Left lung (tissue), 10 donors: Measurements from ENCODE around the gene FAM193A. TPM values are rescaled to one million over a fixed set of nuclear protein-coding genes. Genes with fewer than 3 reads are reported as not detected.

Experiments used
- ATAC-seq: fragments of 200-7000 bp; cut with Tn5 transposase; one replicate; pipeline ENCODE4 v1.9.1; 2020; ENCODE audit warnings: moderate library complexity
- DNase-seq, 4 donors: peaks; one replicate each; pipeline ENCODE4 v3.0.0-alpha.2; 2013 to 2020
- H3K27ac ChIP-seq, 2 donors: fragments of 200-600 bp; sonication (generic) in 1 of 2; one replicate each; pipeline versions ENCODE4 v1.5.0 to v1.8.0; 2020 to 2021
- H3K27me3 ChIP-seq, 2 donors: fragments of 200-600 bp; sonication (generic) in 1 of 2; one replicate each; pipeline versions ENCODE4 v1.5.0 to v1.8.0; 2020 to 2021
- H3K36me3 ChIP-seq, 2 donors: fragments of 200-600 bp; sonication (generic) in 1 of 2; one replicate each; pipeline versions ENCODE4 v1.5.0 to v1.8.0; 2020 to 2021
- H3K4me1 ChIP-seq, 2 donors: fragments of 200-600 bp; one replicate each; pipeline ENCODE4 v1.8.0; 2021
- H3K4me3 ChIP-seq, 2 donors: fragments of 200-600 bp; sonication (generic) in 1 of 2; one replicate each; pipeline versions ENCODE4 v1.5.0 to v1.8.0; 2020 to 2021; ENCODE audit warnings: mild to moderate bottlenecking in 1 of 2
- H3K9me3 ChIP-seq, 2 donors: fragments of 200-600 bp; sonication (generic) in 1 of 2; one replicate each; pipeline versions ENCODE4 v1.5.0 to v1.8.0; 2020 to 2021
- intact Hi-C, 2 donors: fragments of 100-400 bp; cut with DNase I; formaldehyde crosslinking; loops; one replicate each; pipeline versions ENCODE4 v1.11.2 to v1.14.2; 2022
- polyA plus RNA-seq, 6 donors: library from polyadenylated mRNA; unstranded; fragments of 120-200 nt; gene quantifications; one replicate each; pipeline ENCODE4 v1.2.1, GENCODE V29; 2013; ENCODE audit not compliant: insufficient read length in 6 of 6
- total RNA-seq, 2 donors: library from RNA; stranded (reverse); fragmentation: NEBNext Ultra II Directional; extraction: Animal tissue kit (Norgen Biotek cat#: 25700); gene quantifications; one replicate each; pipeline ENCODE4 v1.2.1, GENCODE V29; 2021
- TF ChIP-seq, protein P1 (sequence below), 2 donors: fragments of 200-600 bp; sonication (generic) in 1 of 2; IDR thresholded peaks; one replicate each; pipeline versions ENCODE4 v1.5.0 to v1.8.0; 2021; ENCODE audit warnings: antibody characterized with exemption in 2 of 2
- donor health status: DM: no; HTN: yes; CAD: no.
- donor health status: DM: no; HTN: no; CAD: no.

The FAM193A gene
- total and polyA plus RNA-seq, 8 donors = 22.3 to 35.9 (median 30.6) TPM

GRCh38 chr4:2621419-2621818, 85.0 kb downstream of the FAM193A start:
- DNase-seq (no peak), ATAC-seq (no peak)
- Histone ChIP-seq H3K36me3 (peaks cover 0 to 15% of the 10 kb centered on the region in 2 donors), H3K9me3 (no peaks in the 10 kb centered on the region), H3K4me3 (no peak overlapping the region), H3K27ac (no peak overlapping the region), H3K4me1 (no peaks in the 10 kb centered on the region), H3K27me3 (no peaks in the 10 kb centered on the region)
- intact Hi-C loops = no loop called here
- TF ChIP-seq, protein P1, sequence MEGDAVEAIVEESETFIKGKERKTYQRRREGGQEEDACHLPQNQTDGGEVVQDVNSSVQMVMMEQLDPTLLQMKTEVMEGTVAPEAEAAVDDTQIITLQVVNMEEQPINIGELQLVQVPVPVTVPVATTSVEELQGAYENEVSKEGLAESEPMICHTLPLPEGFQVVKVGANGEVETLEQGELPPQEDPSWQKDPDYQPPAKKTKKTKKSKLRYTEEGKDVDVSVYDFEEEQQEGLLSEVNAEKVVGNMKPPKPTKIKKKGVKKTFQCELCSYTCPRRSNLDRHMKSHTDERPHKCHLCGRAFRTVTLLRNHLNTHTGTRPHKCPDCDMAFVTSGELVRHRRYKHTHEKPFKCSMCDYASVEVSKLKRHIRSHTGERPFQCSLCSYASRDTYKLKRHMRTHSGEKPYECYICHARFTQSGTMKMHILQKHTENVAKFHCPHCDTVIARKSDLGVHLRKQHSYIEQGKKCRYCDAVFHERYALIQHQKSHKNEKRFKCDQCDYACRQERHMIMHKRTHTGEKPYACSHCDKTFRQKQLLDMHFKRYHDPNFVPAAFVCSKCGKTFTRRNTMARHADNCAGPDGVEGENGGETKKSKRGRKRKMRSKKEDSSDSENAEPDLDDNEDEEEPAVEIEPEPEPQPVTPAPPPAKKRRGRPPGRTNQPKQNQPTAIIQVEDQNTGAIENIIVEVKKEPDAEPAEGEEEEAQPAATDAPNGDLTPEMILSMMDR (IDR thresholded peaks at IDR 0.05) = no peak

DNA sequence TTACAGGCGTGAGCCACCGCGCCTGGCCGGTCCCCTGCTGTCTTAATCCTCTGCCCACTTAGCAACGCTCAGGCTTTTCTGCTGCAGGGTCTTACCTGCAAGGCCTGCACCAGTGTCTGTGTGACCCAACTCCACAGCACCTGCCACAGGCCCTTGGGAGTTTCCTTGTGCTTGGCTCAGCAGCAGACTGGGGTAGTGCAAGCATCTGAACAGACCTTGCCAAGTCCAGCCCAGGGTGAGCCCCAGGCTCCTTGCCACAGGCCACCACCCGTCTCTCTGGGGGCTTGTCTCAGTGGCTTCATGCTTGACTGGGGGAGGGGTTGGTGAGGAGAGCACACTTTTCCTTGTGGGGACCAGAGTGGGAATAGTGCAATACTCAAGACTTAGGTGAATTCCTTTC, 87.0 kb downstream of the FAM193A start:
- H3K4me3 ChIP-seq = no peak overlapping the region
- H3K4me1 ChIP-seq = no peaks in the 10 kb centered on the region
- TF ChIP-seq, protein P1 (IDR thresholded peaks at IDR 0.05) = no peak
- DNase-seq (no peak), ATAC-seq (no peak)
- peaks cover 0 to 34% of the 10 kb centered on the region in 2 donors for H3K36me3 ChIP-seq
- H3K9me3 ChIP-seq = no peaks in the 10 kb centered on the region
- H3K27ac ChIP-seq = no peak overlapping the region
- no peaks in the 10 kb centered on the region for H3K27me3 ChIP-seq
- intact Hi-C loops = no loop called here

DNA sequence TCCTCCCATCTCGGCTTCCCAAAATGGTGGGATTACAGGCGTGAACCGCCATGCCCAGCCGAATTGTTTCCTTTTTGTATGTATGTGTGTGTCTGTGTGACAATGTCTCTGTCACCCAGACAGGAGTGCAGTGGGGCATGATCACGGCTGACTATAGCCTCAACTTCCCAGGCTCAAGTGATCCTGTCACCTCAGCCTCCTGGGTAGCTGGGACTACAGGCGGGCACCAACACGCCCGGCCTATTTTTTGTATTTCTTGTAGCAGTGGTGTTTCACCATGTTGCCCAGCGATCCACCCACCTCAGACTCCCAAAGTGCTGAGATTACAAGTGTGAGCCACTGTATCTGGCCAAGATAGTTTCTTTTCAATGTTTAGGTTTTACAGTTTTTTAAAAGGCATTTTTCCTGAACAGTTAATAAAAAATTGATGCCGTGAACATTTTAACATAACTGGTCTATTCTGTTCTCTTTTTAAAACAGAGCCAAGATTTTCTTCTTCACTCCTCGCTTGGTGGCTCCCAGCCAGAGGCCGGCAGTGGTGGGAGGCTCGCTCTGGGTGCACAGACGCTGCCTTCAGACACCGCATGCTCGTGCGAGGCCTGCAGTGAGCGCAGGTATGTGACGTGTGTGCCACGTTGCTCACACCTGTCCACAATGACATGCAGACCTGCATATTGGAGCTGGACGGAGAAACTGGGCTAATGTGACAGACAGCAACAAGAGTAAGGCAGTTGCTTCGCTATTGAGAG, 88.5 kb downstream of the FAM193A start:
- TF ChIP-seq, protein P1 (IDR thresholded peaks at IDR 0.05) = no peak
- ATAC-seq (no peak), DNase-seq (peak in 2 of 4 donors; percentile 18 to 24)
- H3K4me1 ChIP-seq = no peaks in the 10 kb centered on the region
- intact Hi-C loops = no loop called here
- no peak overlapping the region for H3K27ac ChIP-seq
- no peaks in the 10 kb centered on the region for H3K9me3 ChIP-seq
- peaks cover 0 to 42% of the 10 kb centered on the region in 2 donors for H3K36me3 ChIP-seq
- no peaks in the 10 kb centered on the region for H3K27me3 ChIP-seq
- H3K4me3 ChIP-seq = no peak overlapping the region

DNA sequence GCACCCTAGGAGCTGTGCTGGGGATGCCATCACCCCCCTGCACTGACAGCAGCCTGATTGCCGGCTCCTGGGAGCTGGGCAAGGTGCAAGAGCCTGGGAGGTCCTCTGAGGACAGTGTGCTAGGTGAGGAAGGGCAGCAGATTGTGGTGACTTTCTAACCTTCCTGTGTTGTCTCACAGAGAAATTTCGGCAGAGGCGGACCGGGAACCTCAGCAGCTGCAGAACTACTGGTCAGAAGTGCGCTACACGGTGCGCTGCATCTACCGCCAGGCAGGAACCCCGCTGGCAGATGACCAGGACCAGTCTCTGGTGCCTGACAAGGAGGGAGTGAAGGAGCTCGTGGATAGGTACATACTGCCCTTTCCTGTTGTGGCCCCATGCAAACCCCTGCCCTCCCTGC, 89.8 kb downstream of the FAM193A start:
- no peak for DNase-seq
- no peaks in the 10 kb centered on the region for H3K9me3 ChIP-seq
- H3K27me3 ChIP-seq = no peaks in the 10 kb centered on the region
- TF ChIP-seq, protein P1 (IDR thresholded peaks at IDR 0.05) = no peak
- H3K36me3 ChIP-seq = peaks cover 0 to 55% of the 10 kb centered on the region in 2 donors
- no peak overlapping the region for H3K27ac ChIP-seq
- intact Hi-C loops = no loop called here
- no peaks in the 10 kb centered on the region for H3K4me1 ChIP-seq
- H3K4me3 ChIP-seq = no peak overlapping the region
- no peak for ATAC-seq

DNA sequence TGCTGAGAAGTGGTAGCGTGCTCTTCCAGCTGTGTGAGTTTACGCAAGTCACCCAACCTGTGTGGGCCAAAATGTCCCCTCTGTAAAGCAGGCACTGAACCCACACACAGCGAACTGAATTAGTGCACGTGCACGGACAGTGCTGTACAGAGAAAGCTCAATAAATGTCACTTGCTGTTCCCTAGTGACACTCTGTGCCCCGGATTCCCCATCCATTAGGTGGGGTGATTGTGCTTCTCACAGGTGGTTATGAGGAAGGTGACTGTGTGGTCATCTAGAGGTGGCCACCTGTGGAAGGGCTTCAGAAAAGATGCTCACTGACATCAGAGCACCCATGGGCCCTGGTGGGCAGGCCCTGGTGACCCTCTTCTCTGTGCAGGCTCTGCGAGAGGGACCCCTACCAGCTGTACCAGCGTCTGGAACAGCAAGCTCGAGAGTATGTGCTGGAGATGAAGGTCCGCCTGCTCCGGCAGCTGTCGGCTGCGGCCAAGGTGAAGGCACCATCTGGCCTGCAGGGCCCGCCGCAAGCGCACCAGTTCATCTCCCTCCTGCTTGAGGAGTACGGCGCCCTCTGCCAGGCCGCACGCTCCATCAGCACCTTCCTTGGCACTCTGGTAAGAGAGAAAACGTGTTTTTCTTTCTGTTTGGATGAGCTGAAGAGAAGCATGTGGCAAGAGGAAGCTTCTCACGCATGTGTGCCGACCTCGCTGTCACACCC, 94.3 kb downstream of the FAM193A start:
- Histone ChIP-seq H3K36me3 (peaks cover 0 to 82% of the 10 kb centered on the region in 2 donors), H3K4me3 (no peak overlapping the region), H3K27ac (no peak overlapping the region), H3K27me3 (no peaks in the 10 kb centered on the region), H3K9me3 (no peaks in the 10 kb centered on the region), H3K4me1 (no peaks in the 10 kb centered on the region)
- no peak for DNase-seq
- TF ChIP-seq, protein P1 (IDR thresholded peaks at IDR 0.05) = no peak
- no peak for ATAC-seq
- intact Hi-C loops = no loop called here
